ENCODE results near the gene LRMDA.

The LRMDA gene

DNA sequence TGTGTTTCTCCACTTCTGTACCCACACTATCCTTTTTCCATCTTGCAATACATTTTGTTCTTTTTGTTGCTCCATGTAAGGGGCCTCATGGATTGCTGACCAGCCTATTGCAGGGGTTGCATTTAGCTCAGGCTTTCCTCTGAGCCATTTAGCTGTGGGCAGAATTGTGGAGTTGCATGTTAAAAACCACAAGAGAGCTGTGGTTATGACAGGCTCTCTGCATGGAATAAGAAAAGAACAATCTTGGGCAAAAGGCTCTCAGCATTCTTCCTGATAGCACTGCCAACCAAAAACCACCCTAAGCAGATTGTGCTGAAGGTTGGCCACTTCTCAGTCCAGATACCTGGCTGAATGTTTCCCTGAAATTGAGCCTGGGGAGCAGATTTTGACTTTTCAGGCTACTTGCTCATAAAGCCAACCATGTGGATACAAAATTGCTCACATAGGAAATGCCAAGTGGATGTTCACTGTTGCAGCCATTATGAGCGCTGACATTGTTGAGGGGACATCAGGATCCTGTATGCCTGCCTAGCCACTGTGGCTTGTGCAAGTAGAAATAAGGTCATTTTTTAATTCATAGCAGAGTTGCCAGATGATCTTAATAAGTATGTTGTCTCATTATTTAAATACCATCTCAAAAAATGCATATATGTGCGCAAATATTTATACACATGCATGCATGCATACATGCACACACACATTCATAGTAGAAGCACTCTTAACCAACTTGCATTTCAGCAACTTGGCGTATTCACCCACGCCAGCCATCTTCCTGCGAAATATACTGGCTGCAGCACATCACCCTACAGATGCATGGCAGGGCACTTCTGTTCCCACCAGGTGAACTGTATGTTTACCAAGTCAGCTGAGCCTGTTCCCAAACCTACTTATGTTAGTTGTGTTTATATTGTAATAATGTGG, 695.4 kb downstream of the LRMDA start:
- Histone ChIP-seq H3K4me3 (ENCODE audit: low read length) (no peak overlapping the region), H3K27me3 (ENCODE audit: control insufficient read depth, insufficient read depth, low read length) (no peaks in the 10 kb centered on the region), H3K36me3 (ENCODE audit: control insufficient read depth, insufficient read depth, low read length) (no peaks in the 10 kb centered on the region), H3K9me3 (ENCODE audit: control insufficient read depth, insufficient read depth, low read length) (no peaks in the 10 kb centered on the region), H3K4me1 (ENCODE audit: control insufficient read depth, insufficient read depth, low read length) (peaks cover 2% of the 10 kb centered on the region; the same call in 1 of the 2 replicates), H3K27ac (ENCODE audit: low read length) (no peak overlapping the region)
- WGBS (ENCODE audit: insufficient coverage, insufficient read length): no CpG with 5 or more reads among the region's 5 CpGs
- DNase-seq (ENCODE audit: low read depth, low spot score): no peak

DNA sequence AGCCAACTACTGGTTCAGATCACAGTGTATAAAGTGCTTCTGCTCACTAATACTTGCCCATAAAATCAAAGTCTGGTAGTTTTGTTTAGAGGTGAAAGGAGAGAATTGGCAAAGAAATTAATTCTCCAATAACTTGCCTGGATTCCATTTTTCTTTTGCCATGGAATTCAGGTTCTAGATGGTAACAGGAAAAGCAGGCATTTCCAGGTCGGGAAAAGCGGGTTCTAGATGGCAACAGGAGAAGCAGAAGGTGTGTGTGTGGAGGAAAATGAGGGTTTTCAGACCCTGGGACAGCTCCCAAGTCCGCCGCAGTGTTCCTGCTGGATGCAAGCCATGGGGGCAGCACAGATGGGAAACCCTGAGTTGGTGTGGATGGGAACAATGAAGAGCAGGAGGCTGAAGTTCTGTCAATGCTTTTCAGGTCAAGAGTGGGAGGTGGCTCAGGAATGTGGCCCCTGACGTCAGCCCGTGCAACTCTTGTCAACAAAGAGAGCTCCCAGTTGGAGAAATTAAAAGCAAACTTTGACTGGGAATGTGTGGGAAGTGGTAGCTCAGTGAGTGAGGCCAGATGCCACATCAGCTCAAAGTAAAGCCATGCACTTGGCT, 696.7 kb downstream of the LRMDA start:
- WGBS (ENCODE audit: insufficient coverage, insufficient read length): no CpG with 5 or more reads among the region's 6 CpGs
- peaks cover 2% of the 10 kb centered on the region; the same call in 1 of the 2 replicates for H3K4me1 ChIP-seq (ENCODE audit: control insufficient read depth, insufficient read depth, low read length)
- H3K36me3 ChIP-seq (ENCODE audit: control insufficient read depth, insufficient read depth, low read length): no peaks in the 10 kb centered on the region
- no peak for DNase-seq (ENCODE audit: low read depth, low spot score)
- H3K27ac ChIP-seq (ENCODE audit: low read length): no peak overlapping the region
- H3K4me3 ChIP-seq (ENCODE audit: low read length): no peak overlapping the region
- no peaks in the 10 kb centered on the region for H3K9me3 ChIP-seq (ENCODE audit: control insufficient read depth, insufficient read depth, low read length)
- no peaks in the 10 kb centered on the region for H3K27me3 ChIP-seq (ENCODE audit: control insufficient read depth, insufficient read depth, low read length)

DNA sequence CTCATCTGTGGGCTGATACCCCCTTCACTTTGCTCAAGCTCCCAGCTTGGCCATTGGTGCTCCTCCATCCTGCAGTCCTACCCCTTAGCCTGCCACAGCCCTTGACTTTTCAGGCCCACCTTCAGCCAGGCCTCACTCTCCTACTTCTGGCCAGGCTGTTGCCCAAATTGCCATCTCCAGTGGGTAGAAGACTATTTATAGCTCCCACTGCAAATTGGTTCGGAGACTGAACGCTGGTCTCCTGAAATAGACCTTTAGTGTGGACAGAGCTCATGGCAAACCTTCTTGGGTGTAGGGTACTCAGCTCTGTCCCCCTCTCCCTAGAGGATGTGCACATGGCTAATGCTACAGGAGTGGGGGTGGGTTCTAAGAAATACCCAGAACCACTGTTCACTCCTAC, 697.8 kb downstream of the LRMDA start:
- H3K27me3 ChIP-seq (ENCODE audit: control insufficient read depth, insufficient read depth, low read length): no peaks in the 10 kb centered on the region

DNA sequence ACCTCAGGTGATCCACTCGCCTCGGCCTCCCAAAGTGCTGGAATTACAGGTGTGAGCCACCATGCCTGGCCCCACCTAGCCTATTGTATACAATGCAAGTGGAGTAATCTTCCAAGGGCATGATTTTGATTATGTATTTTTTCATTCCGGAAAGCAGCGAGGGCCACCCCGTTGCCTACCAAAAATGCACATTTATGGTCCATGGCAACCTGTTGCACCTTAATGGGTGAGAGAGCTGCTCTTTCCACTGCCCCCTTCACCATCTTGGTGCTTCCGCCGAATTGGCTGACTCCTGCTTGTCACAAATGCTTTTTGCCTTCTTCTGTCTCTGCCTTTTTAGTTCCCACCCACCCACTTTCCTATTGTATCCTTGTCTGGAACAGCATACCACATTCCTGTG, 699.5 kb downstream of the LRMDA start:
- Histone ChIP-seq H3K27ac (ENCODE audit: low read length) (no peak overlapping the region), H3K4me1 (ENCODE audit: control insufficient read depth, insufficient read depth, low read length) (peaks cover 1% of the 10 kb centered on the region; the same call in 1 of the 2 replicates), H3K36me3 (ENCODE audit: control insufficient read depth, insufficient read depth, low read length) (no peaks in the 10 kb centered on the region), H3K4me3 (ENCODE audit: low read length) (no peak overlapping the region), H3K27me3 (ENCODE audit: control insufficient read depth, insufficient read depth, low read length) (no peaks in the 10 kb centered on the region), H3K9me3 (ENCODE audit: control insufficient read depth, insufficient read depth, low read length) (no peaks in the 10 kb centered on the region)
- WGBS (ENCODE audit: insufficient coverage, insufficient read length): no CpG with 5 or more reads among the region's 7 CpGs
- DNase-seq (ENCODE audit: low read depth, low spot score): no peak

More for the DNA sequence above, 697.8 kb downstream of the LRMDA start:
- DNase-seq (ENCODE audit: low read depth, low spot score): no peak
- Histone ChIP-seq H3K27ac (ENCODE audit: low read length) (no peak overlapping the region), H3K4me3 (ENCODE audit: low read length) (no peak overlapping the region), H3K4me1 (ENCODE audit: control insufficient read depth, insufficient read depth, low read length) (peaks cover 2% of the 10 kb centered on the region; the same call in 1 of the 2 replicates), H3K9me3 (ENCODE audit: control insufficient read depth, insufficient read depth, low read length) (no peaks in the 10 kb centered on the region), H3K36me3 (ENCODE audit: control insufficient read depth, insufficient read depth, low read length) (no peaks in the 10 kb centered on the region)
- no CpG with 5 or more reads among the region's 2 CpGs for WGBS (ENCODE audit: insufficient coverage, insufficient read length)

DNA sequence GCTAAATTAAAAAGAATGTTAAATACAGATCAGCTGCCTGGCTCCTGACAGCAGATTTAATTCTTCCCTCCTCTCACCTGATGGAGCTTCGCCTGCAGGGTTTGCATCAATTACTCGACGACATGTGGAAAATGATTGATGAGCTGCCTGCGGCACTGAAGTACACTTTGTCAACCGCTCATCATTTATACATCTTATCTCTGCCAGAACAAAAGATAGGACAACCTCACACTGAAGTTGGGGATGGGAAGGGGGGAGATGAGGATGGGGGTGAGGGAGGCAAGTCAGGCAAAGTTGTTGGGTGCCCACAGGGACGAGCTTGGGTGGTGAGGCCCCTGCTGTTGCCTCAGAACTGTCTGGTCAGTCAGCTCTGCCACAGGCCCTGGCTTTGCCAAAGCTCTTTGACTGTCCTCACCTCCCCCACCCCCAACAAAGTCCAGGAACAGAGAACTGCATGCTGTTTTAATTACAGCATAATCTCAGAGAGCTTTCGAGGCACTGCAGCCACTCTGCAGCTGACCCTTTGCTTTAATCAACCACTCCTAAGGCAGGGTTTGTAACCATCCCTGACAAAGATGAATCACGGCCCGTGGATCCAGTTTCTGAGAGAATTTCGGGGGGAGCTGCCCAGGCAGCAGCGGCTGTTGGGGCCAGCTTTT, 702.3 kb downstream of the LRMDA start:
- no peak for DNase-seq (ENCODE audit: low read depth, low spot score)
- no CpG with 5 or more reads among the region's 11 CpGs for WGBS (ENCODE audit: insufficient coverage, insufficient read length)
- no peaks in the 10 kb centered on the region for H3K9me3 ChIP-seq (ENCODE audit: control insufficient read depth, insufficient read depth, low read length)

DNA sequence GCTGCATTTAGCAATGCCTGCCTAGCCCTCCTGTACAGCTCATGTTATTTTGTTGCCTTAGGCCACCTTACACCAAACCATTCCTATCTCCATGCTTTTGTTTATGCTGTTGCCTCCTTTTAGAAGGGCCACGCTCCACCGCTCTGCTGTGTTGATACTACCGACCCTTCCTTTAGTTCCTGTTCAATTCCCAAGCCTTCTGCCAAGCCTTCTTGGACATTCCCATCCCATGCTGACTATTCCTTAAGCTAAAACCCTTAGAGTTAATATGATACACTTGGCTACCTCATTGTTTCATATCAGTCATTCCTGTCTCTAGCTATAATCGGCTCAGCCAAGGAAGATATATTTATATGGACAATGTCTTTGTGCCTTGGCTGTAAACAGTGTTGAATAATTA, 705.5 kb downstream of the LRMDA start:
- WGBS (ENCODE audit: insufficient coverage, insufficient read length): no CpG with 5 or more reads among the region's 4 CpGs
- H3K27me3 ChIP-seq (ENCODE audit: control insufficient read depth, insufficient read depth, low read length): no peaks in the 10 kb centered on the region

More for the DNA sequence above, 702.3 kb downstream of the LRMDA start:
- H3K27me3 ChIP-seq (ENCODE audit: control insufficient read depth, insufficient read depth, low read length): no peaks in the 10 kb centered on the region
- H3K4me1 ChIP-seq (ENCODE audit: control insufficient read depth, insufficient read depth, low read length): no peaks in the 10 kb centered on the region
- H3K27ac ChIP-seq (ENCODE audit: low read length): no peak overlapping the region
- no peaks in the 10 kb centered on the region for H3K36me3 ChIP-seq (ENCODE audit: control insufficient read depth, insufficient read depth, low read length)
- H3K4me3 ChIP-seq (ENCODE audit: low read length): no peak overlapping the region

DNA sequence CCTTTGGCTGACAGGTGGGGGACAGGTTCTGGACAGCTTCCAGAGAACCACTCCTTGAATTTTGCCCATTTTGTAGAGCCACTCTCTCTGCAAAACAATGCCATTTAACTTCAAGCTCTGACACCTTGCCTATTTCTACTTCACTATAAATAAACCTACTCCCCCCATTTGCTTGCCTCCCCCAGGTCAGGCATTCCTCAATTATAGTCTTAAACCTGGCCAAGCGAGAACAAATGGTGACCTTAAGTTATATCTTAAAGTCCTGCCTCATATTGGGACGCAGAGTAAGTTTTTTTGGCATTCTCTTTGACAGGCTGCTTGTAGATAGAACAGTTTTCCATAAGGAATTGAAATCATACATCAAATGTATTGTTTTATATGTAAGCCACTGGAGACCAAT, 706.9 kb downstream of the LRMDA start:
- no peak for DNase-seq (ENCODE audit: low read depth, low spot score)
- Histone ChIP-seq H3K4me3 (ENCODE audit: low read length) (no peak overlapping the region), H3K27ac (ENCODE audit: low read length) (no peak overlapping the region), H3K27me3 (ENCODE audit: control insufficient read depth, insufficient read depth, low read length) (no peaks in the 10 kb centered on the region), H3K9me3 (ENCODE audit: control insufficient read depth, insufficient read depth, low read length) (no peaks in the 10 kb centered on the region), H3K36me3 (ENCODE audit: control insufficient read depth, insufficient read depth, low read length) (no peaks in the 10 kb centered on the region), H3K4me1 (ENCODE audit: control insufficient read depth, insufficient read depth, low read length) (no peaks in the 10 kb centered on the region)
- no CpG with 5 or more reads among the region's 2 CpGs for WGBS (ENCODE audit: insufficient coverage, insufficient read length)

More for the DNA sequence above, 705.5 kb downstream of the LRMDA start:
- Histone ChIP-seq H3K27ac (ENCODE audit: low read length) (no peak overlapping the region), H3K9me3 (ENCODE audit: control insufficient read depth, insufficient read depth, low read length) (no peaks in the 10 kb centered on the region), H3K4me1 (ENCODE audit: control insufficient read depth, insufficient read depth, low read length) (no peaks in the 10 kb centered on the region), H3K36me3 (ENCODE audit: control insufficient read depth, insufficient read depth, low read length) (no peaks in the 10 kb centered on the region), H3K4me3 (ENCODE audit: low read length) (no peak overlapping the region)
- no peak for DNase-seq (ENCODE audit: low read depth, low spot score)

DNA sequence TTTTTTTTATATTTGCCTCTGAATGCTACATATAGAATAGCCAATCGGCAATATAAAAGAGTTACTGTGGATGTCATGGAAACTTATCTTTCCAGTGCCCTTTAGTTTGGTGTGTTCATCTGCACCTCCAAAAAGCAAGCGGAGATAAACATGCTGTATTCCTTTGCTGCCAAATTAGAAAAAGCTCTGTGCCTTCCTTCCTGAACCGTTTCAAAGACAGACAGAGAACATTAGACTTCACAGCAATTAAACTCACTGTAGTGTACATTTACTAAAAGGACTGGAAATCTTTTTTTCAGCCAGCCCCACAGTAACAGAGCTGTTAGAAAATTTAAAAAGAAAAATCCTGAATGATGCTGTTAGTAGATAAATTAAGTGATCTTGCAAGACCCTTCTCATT, 707.5 kb downstream of the LRMDA start:
- H3K4me3 ChIP-seq (ENCODE audit: low read length): no peak overlapping the region
- H3K27me3 ChIP-seq (ENCODE audit: control insufficient read depth, insufficient read depth, low read length): no peaks in the 10 kb centered on the region
- no CpG with 5 or more reads among the region's 3 CpGs for WGBS (ENCODE audit: insufficient coverage, insufficient read length)
- H3K4me1 ChIP-seq (ENCODE audit: control insufficient read depth, insufficient read depth, low read length): no peaks in the 10 kb centered on the region
- no peak for DNase-seq (ENCODE audit: low read depth, low spot score)
- H3K27ac ChIP-seq (ENCODE audit: low read length): no peak overlapping the region
- H3K36me3 ChIP-seq (ENCODE audit: control insufficient read depth, insufficient read depth, low read length): no peaks in the 10 kb centered on the region
- no peaks in the 10 kb centered on the region for H3K9me3 ChIP-seq (ENCODE audit: control insufficient read depth, insufficient read depth, low read length)

DNA sequence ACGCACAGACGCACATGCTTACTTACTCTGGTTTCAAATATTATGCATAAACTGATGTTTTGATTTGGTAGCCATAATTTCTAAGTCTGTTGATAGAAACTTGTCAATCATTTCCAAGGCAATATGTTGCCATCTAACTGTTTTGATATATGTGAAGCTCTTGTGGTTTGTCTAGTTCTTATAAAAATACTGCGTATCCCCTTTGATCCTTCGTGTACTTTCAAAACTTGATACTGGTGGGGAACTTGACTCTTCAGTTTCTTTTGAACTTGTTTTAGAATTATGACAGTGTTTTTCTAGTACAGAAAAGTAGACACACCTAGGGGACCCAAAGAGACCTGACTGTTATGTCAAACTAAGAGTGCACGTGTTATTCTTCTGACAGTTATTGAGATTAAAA, 708.0 kb downstream of the LRMDA start:
- WGBS (ENCODE audit: insufficient coverage, insufficient read length): 100% methylated on average over 2 of the region's 5 CpGs
- H3K4me1 ChIP-seq (ENCODE audit: control insufficient read depth, insufficient read depth, low read length): no peaks in the 10 kb centered on the region

DNA sequence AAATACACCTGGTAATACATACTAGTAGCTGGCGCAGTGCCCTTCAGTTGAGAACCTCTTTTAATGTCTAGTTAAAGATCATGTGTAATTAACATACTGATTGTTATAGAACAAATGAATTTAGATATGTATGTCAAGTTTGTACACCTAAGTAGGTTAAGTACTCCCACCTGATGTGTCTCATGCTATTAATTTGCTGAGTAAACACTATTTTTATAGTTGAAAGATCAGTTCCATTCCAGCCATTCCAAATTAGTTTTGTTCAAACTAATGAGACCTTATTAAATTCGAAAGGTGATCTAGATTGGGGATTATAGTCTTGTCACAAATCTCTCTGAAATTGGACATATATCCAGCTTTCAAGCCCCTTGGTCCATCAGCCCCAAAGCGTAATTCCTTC, 710.0 kb downstream of the LRMDA start:
- H3K27me3 ChIP-seq (ENCODE audit: control insufficient read depth, insufficient read depth, low read length): no peaks in the 10 kb centered on the region

More for the DNA sequence above, 708.0 kb downstream of the LRMDA start:
- Histone ChIP-seq H3K27ac (ENCODE audit: low read length) (no peak overlapping the region), H3K9me3 (ENCODE audit: control insufficient read depth, insufficient read depth, low read length) (no peaks in the 10 kb centered on the region), H3K27me3 (ENCODE audit: control insufficient read depth, insufficient read depth, low read length) (no peaks in the 10 kb centered on the region), H3K36me3 (ENCODE audit: control insufficient read depth, insufficient read depth, low read length) (no peaks in the 10 kb centered on the region), H3K4me3 (ENCODE audit: low read length) (no peak overlapping the region)
- no peak for DNase-seq (ENCODE audit: low read depth, low spot score)

More for the DNA sequence above, 710.0 kb downstream of the LRMDA start:
- DNase-seq (ENCODE audit: low read depth, low spot score): no peak
- Histone ChIP-seq H3K4me3 (ENCODE audit: low read length) (no peak overlapping the region), H3K9me3 (ENCODE audit: control insufficient read depth, insufficient read depth, low read length) (no peaks in the 10 kb centered on the region), H3K36me3 (ENCODE audit: control insufficient read depth, insufficient read depth, low read length) (no peaks in the 10 kb centered on the region), H3K4me1 (ENCODE audit: control insufficient read depth, insufficient read depth, low read length) (no peaks in the 10 kb centered on the region), H3K27ac (ENCODE audit: low read length) (no peak overlapping the region)
- no CpG with 5 or more reads among the region's 3 CpGs for WGBS (ENCODE audit: insufficient coverage, insufficient read length)

All from iPS DF 6.9 (cell line).